GM12891 (cell line): Measurements from ENCODE around the gene RCOR1.

Experiments used
- DNase-seq: peaks from one replicate; pipeline ENCODE4 v3.0.0; 2011; ENCODE audit warnings: low spot score; ENCODE audit not compliant: insufficient read length
- FAIRE-seq: peaks from 2 replicates; lab custom pipeline; 2011; peaks lifted over from hg19 to GRCh38; lab: Jason Lieb, UNC
- PAX5 ChIP-seq: IDR thresholded peaks from 2 replicates; pipeline ENCODE4 v1.6.1; 2011; ENCODE audit warnings: low read length, moderate library complexity, mild to moderate bottlenecking; ENCODE audit not compliant: insufficient read depth, severe bottlenecking
- POLR2A ChIP-seq: IDR thresholded peaks from 2 replicates; pipeline ENCODE4 v1.6.1; 2011; ENCODE audit warnings: low read depth, low read length, control low read depth
- POLR2AphosphoS5 ChIP-seq: IDR thresholded peaks from 2 replicates; pipeline ENCODE4 v1.6.1; 2011; ENCODE audit warnings: low read depth, low read length, control low read depth
- POU2F2 ChIP-seq: IDR thresholded peaks from 2 replicates; pipeline ENCODE4 v1.6.1; 2011; ENCODE audit warnings: low read depth, mild to moderate bottlenecking, control low read depth, low read length, moderate library complexity
- SPI1 ChIP-seq: IDR thresholded peaks from 2 replicates; pipeline ENCODE4 v1.6.1; 2011; ENCODE audit warnings: low read depth, low read length, control low read depth
- TAF1 ChIP-seq: IDR thresholded peaks from 2 replicates; pipeline ENCODE4 v1.6.1; 2011; ENCODE audit warnings: low read depth, low read length, control low read depth

The RCOR1 gene

GRCh38 chr14:102733326-102733725 is 140.9 kb downstream of the RCOR1 start:
- TF ChIP-seq POLR2A (no peak), TAF1 (no peak), POU2F2 (no peak), PAX5 (no peak), POLR2AphosphoS5 (no peak), SPI1 (no peak)
- FAIRE-seq = no peak
- no peak for DNase-seq

- DNase-seq (no peak), FAIRE-seq (no peak)
- TF ChIP-seq PAX5 (no peak), POU2F2 (no peak), TAF1 (no peak), SPI1 (no peak), POLR2AphosphoS5 (no peak), POLR2A (no peak)
These were observed 142.0 kb downstream of the RCOR1 start for GRCh38 chr14:102734436-102734835.

GRCh38 chr14:102736956-102737355 is 144.5 kb downstream of the RCOR1 start:
- TF ChIP-seq POLR2A (no peak), POLR2AphosphoS5 (no peak), SPI1 (no peak), POU2F2 (no peak), PAX5 (no peak), TAF1 (no peak)
- FAIRE-seq = no peak
- no peak for DNase-seq

- FAIRE-seq (no peak), DNase-seq (no peak)
- no peak for TF ChIP-seq POLR2A
- no peak for TF ChIP-seq POU2F2
- TF ChIP-seq SPI1 = no peak
- no peak for TF ChIP-seq PAX5
- no peak for TF ChIP-seq POLR2AphosphoS5
- no peak for TF ChIP-seq TAF1
These were observed 145.2 kb downstream of the RCOR1 start for GRCh38 chr14:102737402-102738372.

- TF ChIP-seq POLR2AphosphoS5 = no peak
- no peak for TF ChIP-seq POU2F2
- no peak for DNase-seq
- FAIRE-seq = no peak
These were observed 146.1 kb downstream of the RCOR1 start for GRCh38 chr14:102738373-102739189.

- DNase-seq = no peak
- FAIRE-seq = no peak
- TF ChIP-seq PAX5 (no peak), TAF1 (no peak), POU2F2 (no peak), POLR2AphosphoS5 (no peak), SPI1 (no peak), POLR2A (no peak)
These were observed 146.7 kb downstream of the RCOR1 start for GRCh38 chr14:102739190-102739469.

- DNase-seq = no peak
- FAIRE-seq = peak; percentile 68
- TF ChIP-seq POLR2A (no peak), PAX5 (no peak), SPI1 (no peak), TAF1 (no peak), POLR2AphosphoS5 (no peak)
These were observed 154.4 kb downstream of the RCOR1 start for GRCh38 chr14:102746634-102747438.

- DNase-seq = no peak
- no peak for FAIRE-seq
- TF ChIP-seq POU2F2 = no peak
These were observed 156.4 kb downstream of the RCOR1 start for GRCh38 chr14:102748806-102749205.
